Stimulated activated CD8-positive, alpha-beta memory T cell treated with anti-CD3 and anti-CD28 coated beads, Interleukin-15, amount 100 ng/mL, for 48 hours (primary cell): ENCODE data around the gene PTTG1IP2.
"Not testable (repeated sequence)": the region's sequence is repeated elsewhere in the genome, so short reads cannot be mapped to it uniquely, and the experiment has no call there.

Experiments used
- DNase-seq, 2 donors: peaks; one replicate each; pipeline ENCODE4 v3.0.0-alpha.2; 2020; ENCODE audit warnings: low read depth in 2 of 2

The PTTG1IP2 gene

GRCh38 chr7:90469554-90469953, at the start of gene PTTG1IP2:
PTTG1IP2 (plus strand) TSS chr7:90469639; CDS start chr7:90469787, 148 bp downstream.
- no peak for DNase-seq

GRCh38 chr7:90421651-90422050, 47.8 kb upstream of the PTTG1IP2 start:
- no peak for DNase-seq

DNA sequence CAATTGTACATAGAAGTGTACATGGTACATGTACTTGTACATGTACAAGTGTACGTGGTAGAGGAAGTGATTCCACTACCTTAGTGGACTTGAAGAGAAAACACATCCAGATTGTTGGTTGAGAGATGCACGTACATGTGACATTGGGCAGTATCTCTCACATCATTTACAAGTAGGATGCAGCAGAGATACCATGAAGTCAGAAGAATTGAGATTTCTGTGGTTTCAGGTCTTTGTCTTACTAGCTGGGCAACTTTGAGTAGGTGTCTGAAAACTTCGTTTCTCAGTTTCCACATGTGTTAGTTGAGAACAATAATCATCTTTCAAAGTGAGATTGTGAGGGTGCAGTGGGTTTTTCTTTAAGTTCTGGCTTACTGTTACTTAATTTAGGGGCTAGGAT, 44.7 kb upstream of the PTTG1IP2 start:
- DNase-seq: no peak

GRCh38 chr7:90425376-90425775, 44.1 kb upstream of the PTTG1IP2 start:
- DNase-seq: no peak

- DNase-seq: no peak
Observed at GRCh38 chr7:90430614-90431460, 38.6 kb upstream of the PTTG1IP2 start.

DNA sequence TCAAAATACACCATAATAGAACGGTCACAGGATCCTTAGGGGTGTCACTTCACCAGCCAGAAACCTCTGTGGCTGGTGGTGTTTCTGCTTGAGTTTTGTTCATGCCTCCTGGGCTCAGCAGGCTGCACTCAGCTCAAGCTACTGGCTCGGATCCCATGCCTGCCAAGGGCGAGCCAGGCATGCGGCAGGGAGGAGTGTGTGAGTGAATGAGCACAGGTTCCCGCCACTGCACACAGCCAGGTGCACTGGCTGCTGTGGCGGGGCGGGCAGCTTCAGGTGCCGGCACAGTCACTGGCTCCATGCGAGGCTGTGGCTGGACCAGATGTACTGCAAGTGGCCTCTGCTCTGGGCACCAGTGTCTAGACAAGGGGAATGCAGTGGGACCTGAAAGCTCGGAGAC, 36.7 kb upstream of the PTTG1IP2 start:
- no peak for DNase-seq

- DNase-seq: no peak
Observed at GRCh38 chr7:90433221-90433620, 36.2 kb upstream of the PTTG1IP2 start.

- DNase-seq: no peak
Observed at GRCh38 chr7:90445633-90446032, 23.8 kb upstream of the PTTG1IP2 start.

GRCh38 chr7:90446137-90446899, 23.1 kb upstream of the PTTG1IP2 start:
- DNase-seq: no peak

DNA sequence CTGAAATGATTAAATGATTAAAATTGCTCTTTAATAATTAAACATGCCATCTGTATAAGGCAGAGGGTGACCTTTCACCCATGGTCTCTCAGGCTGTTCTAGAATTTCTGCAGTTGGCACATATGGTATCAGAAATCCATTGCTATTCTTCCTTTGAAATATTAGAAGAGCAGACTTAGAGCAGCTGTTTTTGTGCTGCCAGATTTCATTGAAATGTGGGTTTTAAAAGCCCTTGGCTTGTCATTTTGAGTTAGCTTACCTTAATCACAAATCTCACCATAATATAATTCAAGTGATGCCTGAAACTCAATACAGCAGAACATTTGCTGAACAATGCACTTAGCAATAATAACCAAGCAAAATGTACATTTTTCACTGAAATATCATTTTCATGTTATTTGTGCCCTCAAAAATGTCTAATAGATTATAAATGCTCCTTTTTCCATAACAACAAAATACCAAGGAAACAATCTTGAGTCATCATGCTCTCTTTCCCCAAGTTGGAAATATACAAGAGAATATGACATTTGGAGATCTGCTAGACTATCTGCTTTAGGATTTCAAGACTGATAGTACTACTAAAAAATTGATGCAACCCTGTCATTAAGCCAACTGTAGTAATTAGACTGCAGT, 16.1 kb upstream of the PTTG1IP2 start:
- no peak for DNase-seq

GRCh38 chr7:90453931-90454330, 15.5 kb upstream of the PTTG1IP2 start:
- no peak for DNase-seq

GRCh38 chr7:90455163-90456030, 14.0 kb upstream of the PTTG1IP2 start:
- no peak for DNase-seq

DNA sequence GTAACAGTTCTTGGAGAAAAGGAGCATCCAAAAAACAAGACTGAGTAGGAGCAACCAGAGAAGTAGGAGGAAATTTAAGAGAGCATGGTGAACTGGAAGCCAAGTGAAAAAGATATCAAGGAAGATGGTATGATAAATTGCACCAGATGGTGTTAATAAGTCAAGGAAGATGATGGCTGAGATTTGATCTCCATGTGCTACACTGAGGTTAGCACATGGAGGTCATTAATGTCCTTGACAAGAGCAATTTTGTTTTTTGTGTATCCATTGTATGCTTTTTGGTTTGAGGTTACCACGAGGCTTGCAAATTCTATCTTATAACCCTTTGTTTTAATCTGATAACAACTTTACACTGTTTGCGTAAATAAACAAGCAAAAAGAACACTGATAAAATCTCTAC, 11.3 kb upstream of the PTTG1IP2 start:
- DNase-seq: no peak

DNA sequence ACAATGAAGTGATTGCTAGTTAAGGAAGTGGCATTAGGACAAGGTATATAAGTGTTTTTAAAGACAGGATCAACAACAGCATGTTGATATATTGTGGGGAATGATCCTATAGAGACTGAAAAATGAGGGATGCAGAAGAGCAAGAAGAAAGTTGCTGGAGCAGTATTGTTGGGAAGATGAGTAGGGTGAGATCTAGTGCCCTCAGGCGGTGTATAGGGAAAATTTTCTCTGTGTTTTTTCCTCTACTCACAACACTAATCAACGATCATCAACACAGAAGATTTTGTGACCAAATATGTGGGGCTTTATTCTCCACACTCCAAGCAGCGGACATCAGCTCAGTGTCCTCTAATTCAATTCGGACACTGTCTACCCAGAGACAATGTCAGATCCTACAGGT, 9.6 kb upstream of the PTTG1IP2 start:
- no peak for DNase-seq

DNA sequence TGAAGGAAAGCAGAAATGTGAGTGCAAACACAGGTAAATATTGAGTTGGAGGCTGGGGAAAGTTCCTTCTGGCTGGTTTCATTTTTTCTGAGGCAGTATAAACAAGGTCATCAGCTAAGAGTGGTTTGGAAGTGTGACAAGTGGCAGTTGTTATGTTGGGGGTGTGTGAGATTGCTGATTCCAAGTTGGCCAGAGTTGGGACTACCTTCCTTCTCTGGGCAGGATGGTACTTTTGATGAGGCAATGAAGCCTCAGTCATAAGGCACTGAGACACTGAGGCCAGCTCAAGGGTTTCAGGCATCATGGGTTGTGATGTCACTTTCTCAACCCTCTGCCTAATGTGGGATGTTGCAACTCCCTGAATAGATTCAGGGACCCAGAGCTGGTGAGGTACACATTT, 8.2 kb upstream of the PTTG1IP2 start:
- DNase-seq: no peak

- DNase-seq: not testable (repeated sequence)
Observed at GRCh38 chr7:90463151-90463628, 6.2 kb upstream of the PTTG1IP2 start.

DNA sequence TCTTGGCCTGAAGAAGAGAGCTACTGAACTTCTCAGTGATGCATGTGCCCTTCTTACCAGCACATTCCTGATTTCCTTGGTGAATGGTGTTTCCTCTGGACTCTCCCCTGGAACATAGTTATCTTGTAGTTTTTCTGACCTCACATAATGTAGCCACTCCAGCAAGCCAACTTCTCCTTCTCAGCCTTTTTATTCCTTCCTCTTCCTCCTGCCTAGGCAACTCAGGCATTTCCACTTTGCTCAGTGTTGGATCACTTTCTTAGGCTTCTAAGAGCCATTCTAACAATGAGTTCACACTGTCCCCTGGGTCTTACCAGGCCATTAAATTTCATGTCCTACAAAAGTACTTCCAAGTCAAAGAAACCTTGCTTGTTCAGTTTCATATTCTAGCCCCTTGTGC, 3.6 kb upstream of the PTTG1IP2 start:
- no peak for DNase-seq

DNA sequence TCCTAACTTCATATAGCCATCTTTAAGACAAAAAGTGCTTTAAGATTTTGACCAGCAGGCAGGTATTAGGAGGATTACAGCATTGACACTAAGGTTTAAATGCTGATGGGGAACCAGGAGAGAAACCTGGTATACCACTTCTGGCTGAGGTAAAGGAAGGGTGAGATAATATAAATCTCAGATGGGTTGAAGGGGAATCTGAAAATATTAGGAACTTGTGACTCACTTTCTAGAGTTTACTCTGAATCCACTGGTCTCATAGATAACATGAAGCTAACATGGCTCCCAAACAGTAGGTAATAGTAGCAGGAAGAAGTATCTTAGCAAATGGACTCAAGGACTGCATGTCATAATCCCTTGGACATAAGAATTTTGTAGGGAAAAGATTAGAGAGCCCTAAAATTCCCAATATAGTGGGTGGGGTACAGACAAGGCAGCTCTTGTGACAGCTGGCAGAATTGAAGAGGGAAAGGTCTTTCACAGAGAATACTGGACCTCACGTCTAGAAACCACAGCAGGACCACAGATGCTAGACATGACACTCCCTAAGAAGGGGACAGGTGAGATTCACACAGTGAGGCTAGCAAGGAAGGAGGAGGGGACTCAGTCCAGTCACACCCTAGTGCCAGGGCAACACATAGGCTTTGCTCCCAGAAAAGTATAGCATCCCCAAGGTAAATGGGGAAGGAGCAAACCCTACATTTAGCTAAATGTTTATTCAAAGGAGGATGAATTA, 3.5 kb downstream of the PTTG1IP2 start:
- DNase-seq: no peak

DNA sequence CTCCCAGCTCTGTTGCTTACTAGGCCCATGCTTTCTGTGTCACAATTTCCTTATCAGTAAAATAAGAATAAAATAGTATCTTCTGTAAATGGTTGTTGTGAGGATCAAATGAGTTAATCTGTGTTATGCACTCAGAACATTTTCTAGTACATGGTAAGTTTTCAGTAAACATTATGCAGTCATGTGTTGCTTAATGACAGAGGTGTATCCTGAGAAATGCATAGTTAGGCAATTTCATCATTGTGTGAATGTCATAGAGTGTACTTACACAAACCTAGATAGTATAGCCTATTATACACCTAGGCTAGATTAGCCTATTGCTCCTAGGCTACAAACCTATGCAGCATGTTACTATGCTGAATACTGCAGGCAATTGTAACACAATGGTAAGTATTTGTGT, 4.4 kb downstream of the PTTG1IP2 start:
- DNase-seq: no peak

DNA sequence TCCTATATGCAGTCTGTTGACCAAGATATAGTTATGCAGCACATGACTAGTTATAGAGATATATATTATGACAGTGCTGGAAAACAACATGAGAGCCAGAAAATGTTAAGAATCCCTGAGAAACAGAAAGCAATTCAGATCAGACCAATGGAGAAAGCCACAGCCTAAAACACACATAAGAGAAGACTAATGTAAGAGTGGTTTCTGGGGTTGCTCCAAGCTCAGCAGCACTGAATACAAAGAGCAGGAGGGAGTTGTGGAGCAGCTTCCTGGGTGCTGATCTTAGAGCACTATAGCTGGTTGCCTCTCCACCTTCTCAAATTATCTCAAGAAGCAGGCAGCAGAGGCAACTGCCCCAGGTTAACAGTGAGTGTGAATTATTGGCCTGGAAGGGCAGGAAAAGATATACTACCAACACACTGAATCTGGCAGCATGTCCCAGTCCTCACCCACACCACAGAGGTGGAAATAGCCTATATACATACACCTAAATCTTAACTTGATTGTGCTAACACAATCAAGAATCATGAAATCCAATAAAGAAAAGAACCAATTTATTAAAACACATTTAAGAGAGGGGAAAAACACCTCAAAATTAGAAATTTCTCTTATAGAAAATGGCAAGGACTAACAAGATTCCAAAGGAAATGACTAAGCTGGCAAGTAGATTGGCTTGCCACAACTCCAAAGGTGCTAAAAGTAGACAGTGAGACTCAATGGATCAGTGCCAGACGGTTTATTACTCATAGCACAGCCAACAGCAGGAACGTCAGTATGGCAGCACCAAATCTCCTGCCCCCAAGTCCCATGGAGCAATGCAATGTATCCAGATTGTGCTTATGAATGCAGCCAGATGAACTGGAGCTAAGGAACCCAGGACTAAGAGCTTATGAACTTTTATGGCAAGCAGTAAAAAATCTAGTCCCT, 5.1 kb downstream of the PTTG1IP2 start:
- DNase-seq: no peak
